ENCODE data around the gene PLEKHA3. TPM values are rescaled to one million over a fixed set of nuclear protein-coding genes. Genes with fewer than 3 reads are reported as not detected.

The PLEKHA3 gene
- total and polyA plus RNA-seq, 12 donors, result 1.8 to 96.4 (median 30.7) TPM

DNA sequence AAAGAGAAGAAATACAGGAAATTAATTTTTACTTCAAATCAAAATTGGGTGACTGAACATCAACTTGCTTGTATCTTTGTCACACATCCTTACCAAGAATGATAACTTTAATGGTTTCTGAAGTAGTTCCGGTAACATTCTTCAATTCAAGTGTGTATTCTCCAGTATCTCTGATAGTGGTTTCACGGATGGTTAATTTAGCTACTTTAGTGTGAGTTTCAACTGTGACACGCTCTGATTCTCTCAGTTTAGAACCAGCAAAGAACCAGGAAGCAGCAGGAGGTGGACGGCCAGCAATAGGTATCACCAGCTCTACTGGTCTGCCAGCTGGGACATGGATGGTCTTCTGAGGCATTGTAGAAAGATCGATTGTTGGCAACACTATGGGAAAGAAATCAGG lies 62.3 kb downstream of the PLEKHA3 start:
- H3K4me1 ChIP-seq (replicated peaks in 1 of 2), result no peaks in the 10 kb centered on the region
- no peak for DNase-seq
- peaks cover 0 to 3% of the 10 kb centered on the region in 2 donors for H3K36me3 ChIP-seq (replicated peaks in 1 of 2)
- 89 to 98% (median 95%) methylated on average over 5 of the region's 5 CpGs for WGBS, 4 donors
- H3K9me3 ChIP-seq (replicated peaks in 1 of 3), result no peaks in the 10 kb centered on the region
- H3K27me3 ChIP-seq, result no peaks in the 10 kb centered on the region
- intact Hi-C loops (cut with DNase I), result no loop called here
- TF ChIP-seq POLR2A (IDR thresholded peaks at IDR 0.05), result no peak
- TF ChIP-seq CTCF (IDR thresholded peaks at IDR 0.05), result no peak
- H3K4me3 ChIP-seq, result no peak overlapping the region
- H3K27ac ChIP-seq, result no peak overlapping the region

- Histone ChIP-seq H3K36me3 (replicated peaks in 1 of 2) (no peaks in the 10 kb centered on the region), H3K4me3 (no peak overlapping the region), H3K9me3 (replicated peaks in 1 of 3) (no peaks in the 10 kb centered on the region), H3K27me3 (no peaks in the 10 kb centered on the region), H3K4me1 (replicated peaks in 1 of 2) (no peaks in the 10 kb centered on the region), H3K27ac (no peak overlapping the region)
- DNase-seq, result no peak
- intact Hi-C loops (cut with DNase I), result no loop called here
- WGBS, 4 donors, result 86 to 100% (median 96%) methylated on average over 2 of the region's 2 CpGs
- no peak for TF ChIP-seq POLR2A (IDR thresholded peaks at IDR 0.05)
- no peak for TF ChIP-seq CTCF (IDR thresholded peaks at IDR 0.05)
Observed at GRCh38 chr2:178550352-178550751, 70.1 kb downstream of the PLEKHA3 start.

DNA sequence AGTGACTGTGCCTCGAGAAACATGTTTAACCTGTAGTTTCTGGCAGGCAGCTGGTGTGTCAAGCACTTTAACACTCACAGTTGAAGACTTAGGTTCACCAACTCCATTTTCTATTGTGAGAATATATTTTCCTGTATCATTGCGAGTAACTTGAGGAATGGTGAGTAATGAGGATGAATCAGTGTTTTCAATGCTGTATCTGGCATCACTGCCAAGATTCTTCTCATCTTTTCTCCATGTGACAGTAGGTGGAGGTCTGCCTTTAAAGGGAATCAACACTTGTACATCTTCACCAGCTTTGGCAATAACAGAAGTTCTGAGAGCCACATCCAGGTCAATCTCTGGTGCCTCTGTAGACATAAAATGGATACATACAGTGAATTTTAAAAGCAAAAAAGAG lies 72.8 kb downstream of the PLEKHA3 start:
- no peaks in the 10 kb centered on the region for H3K36me3 ChIP-seq (replicated peaks in 1 of 2)
- DNase-seq, result no peak
- H3K4me1 ChIP-seq (replicated peaks in 1 of 2), result no peaks in the 10 kb centered on the region
- TF ChIP-seq CTCF (IDR thresholded peaks at IDR 0.05) (no peak), POLR2A (IDR thresholded peaks at IDR 0.05) (no peak)
- no peaks in the 10 kb centered on the region for H3K27me3 ChIP-seq
- intact Hi-C loops (cut with DNase I), result no loop called here
- no peaks in the 10 kb centered on the region for H3K9me3 ChIP-seq (replicated peaks in 1 of 3)
- H3K4me3 ChIP-seq, result no peak overlapping the region
- no peak overlapping the region for H3K27ac ChIP-seq
- 65 to 73% (median 68%) methylated on average over 2 of the region's 2 CpGs for WGBS, 4 donors

Other genes starting within 250 kb of the PLEKHA3 start
- 10 to 100 TPM; 34.5 to 54.4 (median 42.5) TPM for gene PRKRA, start 29.3 kb upstream of the PLEKHA3 start, total RNA-seq
- 10 to 100 TPM; 33.5 to 55.2 (median 38.9) TPM for gene PRKRA, start 29.3 kb upstream of the PLEKHA3 start, polyA plus RNA-seq
- gene PJVK, start 29.1 kb upstream of the PLEKHA3 start, total RNA-seq, result 1 to 10 TPM in 7 of 9 donors, under 1 TPM in 1, not detected in 1; 0.70 to 7.7 (median 3.3) TPM
- gene PJVK, start 29.1 kb upstream of the PLEKHA3 start, polyA plus RNA-seq, result 10 to 100 TPM in 2 of 3 donors, 1 to 10 TPM in 1; 3.2 to 19.6 (median 11.6) TPM
- gene FKBP7, start 1.9 kb upstream of the PLEKHA3 start, total RNA-seq, result 10 to 100 TPM in 4 of 9 donors, 1 to 10 TPM in 5; 5.3 to 18.0 (median 8.4) TPM
- 10 to 100 TPM in 1 of 3 donors, 1 to 10 TPM in 2; 7.4 to 18.0 (median 8.9) TPM for gene FKBP7, start 1.9 kb upstream of the PLEKHA3 start, polyA plus RNA-seq